SK-N-SH treated with all-trans-retinoic acid at 6 μM for 48 hours (cell line): ENCODE measurements around the gene USP15.

ENCODE experiments used
- ARNTL ChIP-seq: fragments of 450-650 bp; formaldehyde crosslinking; IDR thresholded peaks from 2 replicates; pipeline ENCODE4 v1.5.0; 2020; ENCODE audit warnings: low read depth, mild to moderate bottlenecking, moderate library complexity, borderline replicate concordance
- RARB ChIP-seq: fragments of 250-450 bp; sonication (Bioruptor Pico); IDR thresholded peaks from 2 replicates; pipeline ENCODE4 v1.8.0; 2021; ENCODE audit warnings: mild to moderate bottlenecking, moderate library complexity
- SNAI2 ChIP-seq: fragments of 250-450 bp; sonication (Bioruptor Pico); IDR thresholded peaks from 2 replicates; pipeline ENCODE4 v1.5.0; 2020; ENCODE audit warnings: mild to moderate bottlenecking, moderate library complexity

DNA sequence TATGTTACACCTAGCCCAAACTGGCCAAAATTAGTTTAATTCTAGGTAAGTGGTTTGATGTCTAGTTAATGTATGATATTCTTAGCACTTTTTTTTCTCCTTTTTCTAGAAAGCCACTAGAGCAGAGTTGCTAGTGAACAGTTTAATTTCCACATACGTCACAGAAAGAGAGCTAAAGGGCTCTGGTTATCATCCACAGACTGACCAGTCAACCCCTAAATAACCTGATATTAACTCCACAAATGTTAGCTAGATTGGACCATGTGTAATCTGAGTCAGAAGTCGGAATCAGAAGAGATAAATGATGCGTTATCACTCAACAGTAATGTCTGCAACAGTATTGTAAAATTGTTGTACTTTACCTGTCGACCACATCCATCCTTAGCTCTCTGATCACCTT is 74.9 kb downstream of the USP15 start:
- TF ChIP-seq ARNTL (CRISPR knock-in tag) (no peak), SNAI2 (CRISPR knock-in tag) (no peak), RARB (CRISPR knock-in tag) (no peak)
